ENCODE results near the gene RARA.

Gene RARA

DNA sequence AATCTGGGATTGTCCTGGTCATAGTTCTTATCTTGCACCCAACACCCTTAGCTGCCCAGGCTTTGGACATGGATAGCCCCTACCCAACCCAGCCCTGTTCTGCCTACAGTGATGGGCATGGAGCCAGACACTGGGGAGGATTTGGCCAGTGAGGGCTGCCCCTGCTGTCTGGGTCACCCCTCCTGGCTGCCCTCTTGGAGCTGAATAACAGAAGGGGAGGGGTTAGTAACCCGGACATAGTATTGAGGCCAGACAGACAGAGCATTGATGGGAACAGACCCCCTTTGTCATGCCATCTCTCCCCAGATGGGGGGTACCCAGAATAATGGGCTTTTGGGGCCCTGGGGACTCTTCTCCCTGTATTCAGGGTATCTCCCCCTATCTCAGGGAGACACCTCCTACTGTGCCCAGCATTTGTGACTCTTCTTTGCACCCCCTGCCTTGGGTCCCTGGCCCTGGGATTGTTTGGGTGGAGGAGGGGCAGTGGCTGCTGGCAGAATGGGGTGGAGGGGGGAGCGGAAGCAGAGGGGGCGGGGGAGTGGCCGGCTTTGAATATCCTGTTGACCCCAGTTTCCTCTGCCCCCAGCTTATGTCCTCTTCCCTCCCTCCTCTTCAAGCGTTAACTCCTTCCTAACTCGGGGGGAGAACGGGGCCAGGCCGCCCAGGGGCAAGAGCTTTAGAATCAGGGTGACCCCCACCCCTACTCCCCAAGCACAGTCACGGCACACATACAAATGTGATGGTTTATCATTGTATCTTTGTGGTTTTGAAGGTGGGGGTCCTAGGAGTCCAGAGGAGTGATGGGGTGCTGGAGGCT lies 38.5 kb downstream of the RARA start:
- DNase-seq = no peak

DNA sequence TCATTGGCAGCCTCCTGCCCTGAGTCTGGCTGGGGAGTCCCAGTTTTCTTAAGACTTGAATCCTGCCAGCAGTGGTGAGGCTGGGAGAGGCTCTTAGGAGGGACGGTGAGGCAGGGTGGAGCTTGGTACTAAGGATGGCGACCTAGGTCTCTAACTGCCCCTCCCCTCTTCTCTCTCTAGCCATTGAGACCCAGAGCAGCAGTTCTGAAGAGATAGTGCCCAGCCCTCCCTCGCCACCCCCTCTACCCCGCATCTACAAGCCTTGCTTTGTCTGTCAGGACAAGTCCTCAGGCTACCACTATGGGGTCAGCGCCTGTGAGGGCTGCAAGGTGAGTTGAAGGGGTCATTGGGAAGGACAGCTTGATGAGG lies 39.1 kb downstream of the RARA start:
- no peak for DNase-seq

DNA sequence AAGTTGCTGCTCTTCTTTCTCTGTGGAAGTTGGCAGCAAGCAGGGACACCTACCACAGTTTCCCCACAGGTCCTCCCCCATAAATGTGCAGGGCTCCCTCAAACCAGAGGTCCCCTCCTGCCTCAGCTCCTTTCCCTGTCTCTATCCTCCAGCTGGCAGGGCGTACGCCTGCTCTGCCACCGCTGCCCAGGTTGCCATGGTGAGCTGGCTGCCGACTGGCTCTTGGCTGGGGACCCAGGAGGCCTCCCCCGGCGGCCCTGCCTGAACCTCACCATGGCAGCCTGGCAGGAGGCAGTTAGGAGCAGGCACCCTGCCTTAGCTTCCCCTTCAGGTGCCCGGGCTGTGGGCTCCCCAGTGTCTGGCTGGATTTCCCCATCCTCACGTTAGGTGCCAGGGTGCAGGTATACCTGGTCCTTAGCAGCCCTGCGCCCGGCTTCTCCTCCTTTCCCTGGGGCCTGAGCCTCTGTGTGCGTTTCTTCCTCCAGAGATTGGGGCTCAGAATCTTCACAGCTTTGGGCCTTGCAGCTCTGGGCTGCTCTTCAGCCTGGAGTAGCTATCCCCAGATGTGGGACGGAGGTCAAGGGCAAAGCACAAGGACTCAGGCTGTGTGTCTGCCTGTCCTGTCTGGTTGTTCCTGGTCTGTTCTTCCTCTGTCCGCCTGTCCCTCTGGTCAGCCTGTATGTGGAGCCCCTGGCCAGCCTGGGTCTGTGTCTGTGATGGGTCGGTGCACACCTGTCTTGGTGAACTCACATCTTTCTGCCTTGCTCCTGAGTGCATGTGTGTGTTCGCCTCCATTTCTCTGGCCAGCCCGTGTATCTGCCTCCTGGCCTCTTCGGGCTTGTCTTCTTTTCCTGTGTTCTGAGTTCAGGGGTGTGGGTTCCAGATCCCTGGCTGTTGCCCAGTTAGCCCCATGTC lies 39.8 kb downstream of the RARA start:
- no peak for DNase-seq

DNA sequence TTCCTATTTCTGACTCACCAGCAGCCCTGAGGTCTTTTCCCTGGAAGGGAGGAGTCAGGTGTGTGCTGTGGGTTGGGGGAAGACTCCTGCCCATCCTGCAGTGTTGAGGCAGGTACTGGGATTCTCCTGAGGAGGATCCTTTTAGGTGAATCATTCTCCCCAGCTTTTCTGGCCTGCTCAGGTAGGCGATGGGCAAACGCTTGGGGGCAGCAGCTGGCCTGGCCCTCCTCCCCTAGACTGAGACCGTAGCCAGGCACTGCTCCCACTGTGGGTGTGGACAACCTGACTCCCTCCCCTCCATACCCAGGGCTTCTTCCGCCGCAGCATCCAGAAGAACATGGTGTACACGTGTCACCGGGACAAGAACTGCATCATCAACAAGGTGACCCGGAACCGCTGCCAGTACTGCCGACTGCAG lies 40.5 kb downstream of the RARA start:
- DNase-seq = no peak

DNA sequence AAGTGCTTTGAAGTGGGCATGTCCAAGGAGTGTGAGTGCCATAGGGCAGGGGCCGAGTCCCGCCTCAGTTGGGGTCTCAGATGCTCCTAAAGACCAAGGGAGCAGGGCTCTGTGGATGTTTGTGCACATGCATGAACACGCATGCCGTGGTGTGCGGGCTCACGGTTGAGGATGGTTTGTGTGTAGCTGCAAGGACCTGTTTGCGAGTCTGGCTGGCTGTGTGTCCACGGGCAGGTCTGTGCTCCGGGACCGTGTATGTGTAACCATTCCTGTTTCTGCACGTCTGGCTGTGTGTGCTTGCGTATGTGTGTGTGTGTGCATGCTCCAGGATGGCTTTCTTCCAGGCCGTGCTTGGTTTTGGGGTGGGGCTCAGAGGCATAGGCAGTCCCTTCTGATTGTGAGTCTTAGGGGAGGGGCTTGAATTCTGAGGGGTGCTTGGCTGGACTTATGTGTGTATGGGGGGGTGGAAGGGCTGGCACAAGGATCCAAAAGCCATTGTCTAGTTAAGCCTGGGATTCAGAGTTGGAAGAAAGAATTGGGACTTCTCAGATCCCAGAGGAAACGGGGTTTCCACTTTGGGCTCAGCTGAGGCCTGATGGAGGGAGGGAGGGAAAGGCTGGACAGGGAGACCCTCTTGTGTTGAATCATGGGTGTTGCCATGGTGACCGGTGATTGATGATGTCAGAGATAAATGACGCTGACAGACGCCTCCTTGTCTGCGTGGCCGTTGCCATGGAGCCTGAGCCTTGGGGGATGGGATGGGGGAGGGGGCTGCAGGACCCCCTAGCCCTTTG lies 41.1 kb downstream of the RARA start:
- no peak for DNase-seq

DNA sequence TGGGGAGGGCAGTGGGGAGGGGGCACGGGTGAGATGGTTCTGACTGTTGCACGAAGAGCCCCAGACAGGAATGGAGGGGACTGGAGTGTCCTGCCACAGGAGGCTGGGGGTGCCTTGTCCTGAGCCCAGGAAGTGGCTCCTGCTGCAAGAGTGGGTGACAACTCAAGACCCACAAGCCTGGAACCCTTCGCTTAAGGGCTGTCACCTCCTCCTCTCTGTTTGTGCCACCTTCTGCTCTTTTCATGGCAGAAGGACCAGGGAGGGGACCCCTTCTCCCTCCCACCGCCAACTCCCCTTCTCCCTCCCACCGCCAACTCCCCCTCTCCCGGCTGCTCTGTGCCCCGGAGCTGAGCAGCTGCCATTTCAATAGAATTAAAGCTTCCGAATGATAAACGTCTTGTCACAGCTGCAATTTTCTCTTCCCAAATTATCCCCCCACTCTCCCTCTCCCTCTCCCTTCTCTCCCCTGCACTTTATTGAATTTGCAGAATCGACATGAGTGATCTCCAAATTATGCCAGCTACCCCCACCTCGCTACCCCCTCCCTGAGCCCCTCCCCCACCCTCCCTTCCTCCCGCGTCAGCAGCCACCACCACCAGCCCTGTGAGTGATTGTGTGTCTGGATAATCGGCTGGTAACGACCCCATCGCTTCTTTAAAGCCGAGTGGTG lies 41.8 kb downstream of the RARA start:
- no peak for DNase-seq

DNA sequence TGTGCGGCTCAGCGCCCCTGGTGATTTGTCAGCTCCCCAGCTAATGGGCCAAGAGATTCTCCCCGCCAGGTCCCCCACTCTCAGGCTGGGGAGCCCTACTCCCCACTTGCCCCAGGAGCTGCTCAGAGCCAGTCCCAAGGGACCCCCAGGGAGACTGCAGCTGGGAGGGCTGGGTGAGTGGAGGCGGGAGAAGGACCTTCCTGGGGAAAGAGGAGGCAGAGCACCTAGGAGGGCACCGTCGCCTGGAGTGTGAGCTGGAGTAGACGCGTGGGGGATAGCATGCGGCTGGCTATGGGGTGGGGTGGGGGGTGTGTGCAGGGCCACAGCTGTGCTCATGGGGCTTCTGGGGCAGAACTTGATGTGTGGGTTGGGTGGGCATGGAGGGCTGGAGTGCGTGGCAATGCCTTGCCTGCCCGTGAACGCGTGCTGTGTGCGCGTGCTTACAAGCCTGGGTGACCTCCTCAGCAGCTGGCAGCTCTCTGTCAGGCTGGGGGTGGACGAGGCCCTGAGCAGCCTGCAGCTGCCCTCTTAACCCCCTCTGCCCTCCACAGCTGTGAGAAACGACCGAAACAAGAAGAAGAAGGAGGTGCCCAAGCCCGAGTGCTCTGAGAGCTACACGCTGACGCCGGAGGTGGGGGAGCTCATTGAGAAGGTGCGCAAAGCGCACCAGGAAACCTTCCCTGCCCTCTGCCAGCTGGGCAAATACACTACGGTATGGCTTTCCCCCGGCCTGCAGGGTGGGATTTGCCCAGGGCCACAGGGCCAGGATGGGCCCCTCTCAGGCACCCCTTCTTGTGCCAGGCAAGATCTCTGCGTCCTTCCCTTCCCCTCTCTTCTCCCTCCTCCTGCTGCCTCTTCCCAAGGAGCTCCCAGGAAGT lies 42.6 kb downstream of the RARA start:
- no peak for DNase-seq

DNA sequence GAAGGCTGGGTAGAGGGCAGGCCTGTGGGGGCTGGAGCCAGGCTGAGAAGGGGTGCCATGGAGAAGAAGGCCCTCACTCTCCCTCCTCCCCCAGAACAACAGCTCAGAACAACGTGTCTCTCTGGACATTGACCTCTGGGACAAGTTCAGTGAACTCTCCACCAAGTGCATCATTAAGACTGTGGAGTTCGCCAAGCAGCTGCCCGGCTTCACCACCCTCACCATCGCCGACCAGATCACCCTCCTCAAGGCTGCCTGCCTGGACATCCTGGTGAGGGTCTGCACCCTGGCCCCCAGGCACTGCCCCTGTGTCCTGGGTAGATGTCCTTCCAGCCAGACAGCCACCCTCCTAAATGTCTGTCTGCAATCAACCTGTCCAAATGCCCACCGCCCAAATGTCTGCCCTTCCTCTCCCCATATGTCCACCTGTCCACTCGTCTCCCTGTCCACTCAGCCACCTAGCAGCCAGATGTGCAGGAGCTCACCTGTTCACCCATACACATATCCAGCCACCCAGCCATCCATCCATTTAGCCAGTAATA lies 43.3 kb downstream of the RARA start:
- DNase-seq = no peak

DNA sequence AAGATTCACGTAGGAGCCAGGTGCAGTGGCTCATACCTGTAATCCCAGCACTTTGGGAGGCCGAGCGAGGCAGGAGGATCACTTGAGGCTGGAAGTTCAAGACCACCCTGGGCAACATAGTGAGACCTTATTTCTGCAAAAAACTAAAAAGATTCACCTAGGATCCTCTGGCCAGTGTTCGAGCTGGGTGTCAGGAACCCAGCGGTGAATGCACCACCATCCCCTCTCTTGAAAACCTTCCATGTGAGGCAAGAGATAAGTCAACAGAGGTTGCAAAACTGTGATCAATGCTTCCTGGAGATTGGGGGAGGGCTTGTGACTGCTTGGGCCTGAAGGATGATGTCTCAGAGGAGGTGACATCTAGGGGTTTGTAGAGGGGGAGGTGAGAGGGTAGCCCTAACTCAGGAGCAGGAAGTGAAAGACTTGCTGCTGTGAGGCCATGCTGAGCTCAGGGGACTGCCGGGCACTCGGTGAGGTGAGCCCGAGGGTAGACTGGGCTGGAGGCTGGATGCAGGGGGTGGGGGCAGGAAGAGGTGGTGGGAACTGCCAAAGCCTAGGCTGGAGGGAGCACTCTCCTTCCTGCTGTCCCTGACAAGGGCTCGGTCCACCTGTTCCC lies 43.9 kb downstream of the RARA start:
- DNase-seq = no peak

DNA sequence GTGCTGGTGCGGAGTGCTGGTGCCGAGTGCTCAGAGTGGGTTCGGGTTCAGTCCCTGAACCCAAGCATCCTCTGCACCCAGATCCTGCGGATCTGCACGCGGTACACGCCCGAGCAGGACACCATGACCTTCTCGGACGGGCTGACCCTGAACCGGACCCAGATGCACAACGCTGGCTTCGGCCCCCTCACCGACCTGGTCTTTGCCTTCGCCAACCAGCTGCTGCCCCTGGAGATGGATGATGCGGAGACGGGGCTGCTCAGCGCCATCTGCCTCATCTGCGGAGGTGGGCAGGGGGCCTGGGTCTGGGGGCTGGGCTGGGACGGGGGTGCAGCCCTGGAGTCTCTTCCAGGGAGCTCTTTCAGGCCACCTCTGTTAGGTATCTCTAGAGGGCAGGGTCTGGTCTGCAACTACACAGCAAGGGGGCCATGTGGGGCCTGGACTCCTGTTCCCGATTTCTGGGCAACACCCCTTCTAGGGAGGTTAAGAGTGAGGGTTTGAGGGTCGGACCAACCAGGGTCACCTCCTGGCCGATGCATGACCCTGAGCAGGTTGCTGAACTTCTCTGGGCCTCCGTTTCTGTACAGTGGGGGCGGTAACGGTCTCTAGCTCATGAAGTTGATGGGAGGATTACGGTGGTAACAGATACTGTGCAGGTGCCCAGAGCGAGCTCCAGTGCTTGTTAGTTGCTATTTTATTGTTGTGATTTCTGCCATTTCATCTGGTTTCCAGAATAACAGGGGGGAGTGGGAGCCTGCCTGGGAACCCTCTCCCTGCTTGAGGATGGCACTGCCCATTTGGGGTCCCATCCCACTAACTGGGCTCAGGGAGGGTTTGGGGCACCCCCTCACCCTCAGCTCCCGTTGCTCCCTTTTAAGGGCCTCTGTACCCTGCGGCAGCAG lies 45.5 kb downstream of the RARA start:
- no peak for DNase-seq

DNA sequence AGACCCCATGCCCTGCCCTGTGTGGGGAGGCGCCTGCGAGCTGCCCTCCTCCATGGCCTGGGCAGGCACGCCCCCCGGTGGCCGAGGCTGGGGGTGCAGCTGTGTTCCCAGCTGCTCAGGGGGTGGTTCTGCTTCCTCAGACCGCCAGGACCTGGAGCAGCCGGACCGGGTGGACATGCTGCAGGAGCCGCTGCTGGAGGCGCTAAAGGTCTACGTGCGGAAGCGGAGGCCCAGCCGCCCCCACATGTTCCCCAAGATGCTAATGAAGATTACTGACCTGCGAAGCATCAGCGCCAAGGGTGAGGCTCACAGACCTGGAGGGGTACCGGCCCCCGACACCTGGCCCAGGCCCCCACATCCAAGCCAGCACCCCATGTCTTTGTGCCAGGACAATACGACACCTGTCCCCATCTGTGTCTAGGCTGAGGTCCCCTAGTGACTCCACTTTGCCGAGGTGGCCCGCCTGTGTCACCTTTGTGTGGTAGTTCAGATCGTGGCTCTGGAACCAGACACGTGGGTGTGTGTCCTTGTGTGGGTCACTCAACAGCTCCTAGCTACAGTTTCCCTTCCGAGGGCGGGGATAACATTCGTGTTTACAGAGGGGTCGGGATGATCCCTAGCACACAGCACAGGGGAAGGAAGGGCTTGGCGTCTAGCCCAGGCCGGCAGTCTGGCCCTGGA lies 46.3 kb downstream of the RARA start:
- DNase-seq = no peak

DNA sequence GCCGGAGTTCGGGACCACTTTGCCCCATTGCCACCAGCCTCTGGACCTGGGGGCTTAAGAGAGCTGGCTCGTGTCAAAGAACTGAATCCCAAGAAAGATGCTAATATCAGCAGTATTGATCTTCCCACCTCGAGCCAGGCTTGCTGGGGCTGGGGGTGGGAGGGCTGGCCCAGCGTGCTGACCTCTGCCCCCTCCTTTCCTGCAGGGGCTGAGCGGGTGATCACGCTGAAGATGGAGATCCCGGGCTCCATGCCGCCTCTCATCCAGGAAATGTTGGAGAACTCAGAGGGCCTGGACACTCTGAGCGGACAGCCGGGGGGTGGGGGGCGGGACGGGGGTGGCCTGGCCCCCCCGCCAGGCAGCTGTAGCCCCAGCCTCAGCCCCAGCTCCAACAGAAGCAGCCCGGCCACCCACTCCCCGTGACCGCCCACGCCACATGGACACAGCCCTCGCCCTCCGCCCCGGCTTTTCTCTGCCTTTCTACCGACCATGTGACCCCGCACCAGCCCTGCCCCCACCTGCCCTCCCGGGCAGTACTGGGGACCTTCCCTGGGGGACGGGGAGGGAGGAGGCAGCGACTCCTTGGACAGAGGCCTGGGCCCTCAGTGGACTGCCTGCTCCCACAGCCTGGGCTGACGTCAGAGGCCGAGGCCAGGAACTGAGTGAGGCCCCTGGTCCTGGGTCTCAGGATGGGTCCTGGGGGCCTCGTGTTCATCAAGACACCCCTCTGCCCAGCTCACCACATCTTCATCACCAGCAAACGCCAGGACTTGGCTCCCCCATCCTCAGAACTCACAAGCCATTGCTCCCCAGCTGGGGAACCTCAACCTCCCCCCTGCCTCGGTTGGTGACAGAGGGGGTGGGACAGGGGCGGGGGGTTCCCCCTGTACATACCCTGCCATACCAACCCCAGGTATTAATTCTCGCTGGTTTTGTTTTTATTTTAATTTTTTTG lies 47.1 kb downstream of the RARA start:
- DNase-seq = no peak

DNA sequence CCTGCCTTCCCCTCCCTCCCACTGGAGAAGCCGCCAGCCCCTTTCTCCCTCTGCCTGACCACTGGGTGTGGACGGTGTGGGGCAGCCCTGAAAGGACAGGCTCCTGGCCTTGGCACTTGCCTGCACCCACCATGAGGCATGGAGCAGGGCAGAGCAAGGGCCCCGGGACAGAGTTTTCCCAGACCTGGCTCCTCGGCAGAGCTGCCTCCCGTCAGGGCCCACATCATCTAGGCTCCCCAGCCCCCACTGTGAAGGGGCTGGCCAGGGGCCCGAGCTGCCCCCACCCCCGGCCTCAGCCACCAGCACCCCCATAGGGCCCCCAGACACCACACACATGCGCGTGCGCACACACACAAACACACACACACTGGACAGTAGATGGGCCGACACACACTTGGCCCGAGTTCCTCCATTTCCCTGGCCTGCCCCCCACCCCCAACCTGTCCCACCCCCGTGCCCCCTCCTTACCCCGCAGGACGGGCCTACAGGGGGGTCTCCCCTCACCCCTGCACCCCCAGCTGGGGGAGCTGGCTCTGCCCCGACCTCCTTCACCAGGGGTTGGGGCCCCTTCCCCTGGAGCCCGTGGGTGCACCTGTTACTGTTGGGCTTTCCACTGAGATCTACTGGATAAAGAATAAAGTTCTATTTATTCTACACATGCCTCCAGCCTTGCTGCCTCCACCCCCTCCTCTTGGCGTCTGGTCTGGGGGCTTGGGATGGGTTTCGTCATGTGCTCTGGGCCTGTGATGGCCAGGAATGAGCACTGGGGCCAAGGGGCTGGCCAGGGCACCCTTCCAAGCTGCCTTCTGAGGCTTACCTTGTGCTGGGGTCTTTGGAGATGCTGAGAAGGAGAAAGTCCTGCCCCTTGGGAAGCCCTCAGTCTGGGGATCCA lies 48.3 kb downstream of the RARA start:
- no peak for DNase-seq

DNA sequence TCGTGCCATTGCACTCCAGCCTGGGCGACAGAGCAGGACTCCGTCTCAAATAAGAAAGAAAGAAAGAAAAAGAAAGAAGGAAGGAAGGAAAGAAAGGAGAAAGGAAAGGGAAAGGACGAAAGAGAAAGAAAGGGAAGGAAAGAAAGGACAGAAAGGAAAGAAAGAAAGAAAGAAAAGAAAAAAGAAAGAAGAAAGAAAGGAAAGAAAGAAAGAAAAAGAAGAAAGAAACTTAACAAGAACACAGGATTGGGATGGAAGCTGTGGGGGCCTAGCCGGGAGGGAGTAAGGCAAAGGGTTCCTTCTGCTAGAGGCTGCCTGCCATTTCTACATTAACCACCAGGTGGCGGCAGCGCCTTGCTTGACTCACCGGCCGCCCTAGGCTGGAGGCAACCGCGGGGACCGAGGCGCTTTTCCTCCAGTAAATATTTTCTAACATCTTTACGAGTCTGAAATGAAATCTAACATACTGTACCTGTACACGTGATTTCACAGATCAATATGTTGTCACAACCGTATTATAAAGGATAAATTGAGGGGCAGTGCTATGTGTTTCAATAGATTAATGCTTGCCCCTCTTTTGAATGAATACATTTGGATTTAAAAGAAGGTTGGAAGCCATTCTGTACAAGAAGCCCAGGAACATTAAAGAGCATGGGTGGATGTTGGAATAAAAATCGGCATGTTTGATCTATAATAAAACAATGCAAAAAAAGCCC lies 49.5 kb downstream of the RARA start:
- peak; percentile 71 to 75 for DNase-seq

DNA sequence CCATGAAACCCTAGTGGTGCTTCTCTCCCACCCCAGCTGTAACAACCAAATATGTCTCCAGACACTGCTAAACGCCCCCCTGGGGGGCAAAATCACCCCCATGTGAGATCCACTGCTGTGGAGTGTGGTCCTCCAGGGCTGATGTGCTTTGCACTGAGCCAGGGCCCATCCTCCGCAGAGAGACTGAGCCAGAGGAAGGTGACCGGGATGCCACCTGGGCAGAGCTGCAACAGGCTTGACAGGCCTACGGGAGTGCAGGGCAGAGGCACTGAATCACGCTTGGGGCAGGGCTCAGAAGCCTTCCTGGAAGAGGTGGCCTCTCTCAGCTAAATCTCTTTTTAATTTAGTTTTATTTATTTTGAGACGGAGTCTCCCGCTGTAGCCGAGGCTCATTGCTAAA lies 51.1 kb downstream of the RARA start:
- no peak for DNase-seq

Measured in NCI-H187 (cell line).